Activated CD8-positive, alpha-beta memory T cell treated with anti-CD3 and anti-CD28 coated beads for 1 hour (primary cell): ENCODE data around the gene PDZD2.

Source experiments
- DNase-seq, 2 donors: peaks; one replicate each; pipeline ENCODE4 v3.0.0-alpha.2; 2020; ENCODE audit warnings: low read depth in 1 of 2; ENCODE audit errors: extremely low read depth in 1 of 2

The PDZD2 gene

GRCh38 chr5:31637851-31638250 lies 1.1 kb upstream of the PDZD2 start:
- DNase-seq: no peak

DNA sequence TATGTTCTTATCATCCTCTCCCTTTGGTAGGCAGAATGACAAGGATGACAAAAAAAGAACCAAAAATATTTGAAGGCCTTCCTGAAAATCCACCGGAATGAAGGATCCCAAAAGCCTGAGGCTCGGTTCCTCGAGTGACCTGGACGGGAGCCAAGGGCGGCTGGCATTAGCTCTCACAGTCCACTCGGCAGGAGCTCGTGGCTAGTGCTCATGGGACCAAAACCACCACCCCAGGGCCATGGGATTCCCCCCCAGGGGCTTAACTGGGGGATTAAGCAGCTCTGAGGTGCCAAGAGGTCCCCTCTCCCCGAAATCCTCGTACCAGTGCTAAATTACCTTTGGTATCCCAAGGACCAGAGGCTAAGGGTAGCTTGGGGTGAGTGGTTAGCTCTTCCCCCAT lies 586 bp upstream of the PDZD2 start:
- no peak for DNase-seq

GRCh38 chr5:31639481-31640411 lies 815 bp downstream of the PDZD2 start:
- no peak for DNase-seq

- no peak for DNase-seq
Measured at GRCh38 chr5:31640573-31640972, 1.6 kb downstream of the PDZD2 start.

DNA sequence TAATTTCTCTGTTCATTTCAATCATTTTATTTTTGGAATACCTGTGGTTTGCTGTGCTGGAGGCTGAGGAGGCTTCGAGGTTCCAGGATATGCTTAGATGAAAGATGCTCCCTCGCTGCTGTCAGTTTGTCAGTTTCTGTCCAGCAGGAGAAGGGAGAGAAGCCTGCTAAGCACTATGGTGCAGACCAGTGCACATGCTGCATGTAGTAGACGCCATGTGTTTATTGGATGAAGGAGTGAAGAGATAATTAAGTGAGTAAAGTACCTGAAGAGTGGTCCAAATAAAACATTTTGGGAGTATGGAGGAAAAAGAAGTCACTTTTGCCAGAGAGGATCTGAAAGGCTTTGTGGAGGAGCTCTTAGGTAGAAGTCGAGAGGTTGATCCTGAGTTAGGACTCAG lies 2.1 kb downstream of the PDZD2 start:
- DNase-seq: no peak

DNA sequence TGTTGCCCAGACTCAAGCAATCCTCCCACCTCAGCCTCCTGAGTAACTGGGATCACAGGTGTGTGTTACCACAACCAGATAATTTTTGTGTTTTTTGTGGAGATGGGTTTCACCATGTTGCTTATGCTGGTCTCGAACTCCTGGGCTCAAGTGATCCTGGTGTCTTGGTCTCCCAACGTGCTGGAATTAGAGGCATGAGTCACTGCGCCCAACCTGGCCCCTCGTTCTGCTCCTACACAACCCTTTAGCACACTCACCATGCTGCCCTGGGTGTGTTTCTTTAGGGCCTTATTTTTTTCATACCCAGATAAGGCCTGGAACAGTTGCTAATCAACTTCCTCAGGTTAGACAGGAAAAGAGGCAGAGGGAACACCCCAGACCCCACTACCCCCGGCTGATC lies 2.6 kb downstream of the PDZD2 start:
- no peak for DNase-seq

DNA sequence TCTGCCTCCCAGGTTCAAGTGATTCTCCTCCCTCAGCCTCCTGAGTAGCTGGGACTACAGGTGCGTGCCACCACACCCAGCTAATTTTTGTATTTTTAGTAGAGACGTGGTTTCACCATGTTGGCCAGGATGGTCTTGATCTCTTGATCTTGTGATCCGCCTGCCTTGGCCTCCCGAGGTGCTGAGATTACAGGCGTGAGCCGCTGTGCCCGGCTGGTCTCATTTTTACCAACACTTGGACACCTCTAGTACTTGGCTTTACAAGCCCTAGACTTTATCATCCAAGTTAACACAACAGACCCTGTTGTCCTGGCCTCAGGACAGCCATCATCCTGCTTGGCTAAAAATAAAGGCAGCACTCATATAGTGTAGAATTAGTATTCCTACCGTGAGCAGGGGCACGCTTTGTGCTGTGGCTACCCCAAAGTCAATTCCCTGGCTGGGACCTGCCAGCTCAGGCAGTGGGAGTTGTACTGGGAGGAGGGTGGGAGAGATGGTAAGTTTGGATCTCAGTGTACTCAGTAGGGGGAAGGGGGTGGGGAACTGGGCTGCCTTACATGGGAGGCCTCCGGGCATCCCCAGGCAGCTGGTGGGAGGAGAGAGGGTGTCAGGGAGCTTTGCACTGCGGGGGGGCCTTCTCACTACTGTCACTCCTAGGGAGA lies 6.6 kb downstream of the PDZD2 start:
- DNase-seq: no peak

DNA sequence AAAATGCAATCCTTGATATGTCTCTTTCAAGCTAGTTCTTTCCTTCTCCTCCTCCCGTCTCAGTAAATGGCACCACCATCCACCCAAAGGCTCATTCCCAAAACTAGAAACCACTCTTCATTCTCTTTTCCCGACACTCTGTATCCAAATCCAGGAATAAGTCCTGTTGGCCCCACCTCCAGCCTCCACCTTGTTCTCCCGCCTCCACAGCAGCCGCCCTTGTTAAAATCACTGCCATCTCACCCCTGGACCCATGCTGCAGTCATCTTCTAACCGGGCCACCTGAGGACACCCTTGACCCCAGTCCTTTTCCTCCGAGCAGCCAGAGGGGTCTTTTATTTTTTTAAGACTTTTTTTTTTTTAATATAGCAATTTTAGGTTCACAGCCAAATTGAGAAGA lies 9.4 kb downstream of the PDZD2 start:
- DNase-seq: no peak

DNA sequence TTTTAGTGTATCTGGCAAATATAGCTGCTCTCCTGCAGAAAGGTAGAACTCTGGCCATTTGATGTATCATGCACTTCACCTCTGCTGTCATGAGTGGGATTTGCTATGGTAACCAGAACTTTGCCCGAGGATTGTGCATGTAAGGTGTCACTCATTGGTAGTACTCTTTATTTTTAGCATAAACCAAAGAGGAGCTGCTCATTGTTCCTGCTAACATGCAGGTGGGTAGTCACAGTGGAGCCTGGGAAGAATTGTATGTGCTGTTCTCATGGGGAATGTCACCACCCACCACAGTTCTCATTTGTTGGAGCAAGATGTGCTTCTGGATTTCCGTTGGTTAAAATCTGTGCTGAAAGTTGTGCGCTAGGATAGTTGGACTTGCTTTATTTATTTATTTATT lies 12.3 kb downstream of the PDZD2 start:
- no peak for DNase-seq

GRCh38 chr5:31655491-31655890 lies 16.6 kb downstream of the PDZD2 start:
- no peak for DNase-seq

DNA sequence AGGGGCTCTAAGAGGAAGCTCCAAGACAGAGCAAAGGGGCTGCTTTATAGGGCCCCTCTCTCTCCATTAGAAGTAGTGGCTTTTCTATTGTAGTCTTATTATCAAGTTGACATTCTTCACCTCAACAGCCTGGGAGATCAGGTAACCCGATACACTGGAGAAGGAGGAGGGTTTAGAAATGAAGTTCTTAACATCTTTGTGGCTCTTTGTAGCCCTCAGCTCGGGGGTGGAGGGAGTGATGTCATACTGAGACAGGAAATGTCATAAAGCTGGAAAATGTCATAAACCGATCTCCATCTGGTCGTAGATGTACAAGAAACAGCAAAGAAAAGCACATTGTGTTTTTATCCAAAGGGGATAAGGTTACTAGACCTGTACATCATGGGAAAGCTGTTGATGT lies 17.9 kb downstream of the PDZD2 start:
- DNase-seq: no peak

- no peak for DNase-seq
Measured at GRCh38 chr5:31657315-31657979, 18.5 kb downstream of the PDZD2 start.

- DNase-seq: no peak
Measured at GRCh38 chr5:31661257-31661656, 22.3 kb downstream of the PDZD2 start.

DNA sequence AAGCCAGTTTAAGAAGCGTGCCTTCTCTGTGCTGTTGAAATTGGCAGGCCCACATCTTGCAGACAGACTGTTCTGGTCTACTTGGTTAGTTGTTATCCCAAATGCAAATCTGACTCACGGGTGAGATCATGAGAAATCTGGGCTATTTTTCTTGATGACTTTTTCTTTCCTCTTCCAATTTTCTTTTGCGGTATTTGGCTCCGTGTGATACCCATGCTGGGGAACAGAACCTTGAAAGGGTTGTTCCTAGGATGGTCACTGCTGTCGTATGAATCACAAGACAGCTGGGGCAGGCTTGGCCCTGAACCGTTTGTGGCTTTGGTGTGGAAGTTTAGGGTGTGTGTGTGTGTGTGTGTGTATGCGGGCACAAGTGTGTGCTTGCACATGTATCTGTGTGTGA lies 24.6 kb downstream of the PDZD2 start:
- DNase-seq: no peak

GRCh38 chr5:31664566-31664965 lies 25.6 kb downstream of the PDZD2 start:
- DNase-seq: no peak

DNA sequence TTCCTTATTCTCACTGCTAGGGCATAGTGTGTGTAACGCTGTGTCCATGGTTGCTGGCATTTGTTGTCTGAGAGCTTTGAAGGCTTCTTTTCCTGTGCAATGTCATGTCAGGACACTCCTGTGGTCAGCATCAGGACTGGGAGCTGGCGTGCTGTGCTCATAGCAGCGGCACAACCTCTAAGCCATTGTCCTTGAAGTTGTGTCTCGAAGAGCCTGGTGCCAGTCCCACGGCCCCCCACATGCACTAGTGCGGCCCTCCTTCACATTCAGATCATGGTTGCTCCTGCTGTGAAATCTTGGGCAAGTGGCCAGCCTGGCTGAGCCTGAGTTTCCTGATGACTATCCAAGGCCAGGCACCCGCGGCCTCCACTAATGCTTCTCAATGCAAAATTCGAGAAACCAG lies 32.4 kb downstream of the PDZD2 start:
- no peak for DNase-seq

DNA sequence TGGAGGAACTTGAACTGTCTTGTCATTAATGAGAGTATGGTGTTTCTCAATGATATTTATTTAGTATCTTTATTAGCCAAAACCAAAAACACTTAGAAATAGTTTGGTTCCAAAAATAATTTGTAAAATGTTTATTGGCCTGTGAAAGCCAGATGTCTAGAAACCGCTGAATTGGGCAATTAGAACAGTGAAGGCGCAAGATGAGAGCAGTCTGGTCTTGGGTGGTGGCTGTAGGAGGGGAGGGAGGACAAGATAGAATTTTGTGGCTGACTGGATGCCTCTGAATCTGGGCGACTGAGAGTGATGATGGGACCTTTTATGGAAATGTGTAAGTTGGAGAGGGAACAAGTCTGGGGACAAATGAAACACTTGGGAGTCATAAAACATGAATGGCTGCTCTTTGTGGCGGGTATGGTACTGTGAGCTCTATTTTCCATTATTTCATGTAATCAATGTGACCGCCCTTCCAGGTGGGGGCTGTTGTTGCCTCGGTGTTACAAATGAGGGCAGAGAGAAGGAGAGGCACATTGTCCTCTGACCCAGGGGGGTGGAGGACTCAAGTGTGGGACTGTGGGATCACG lies 35.5 kb downstream of the PDZD2 start:
- no peak for DNase-seq

- DNase-seq: no peak
Measured at GRCh38 chr5:31675472-31675871, 36.5 kb downstream of the PDZD2 start.

- DNase-seq: no peak
Measured at GRCh38 chr5:31678180-31678579, 39.2 kb downstream of the PDZD2 start.

- no peak for DNase-seq
Measured at GRCh38 chr5:31680528-31680927, 41.6 kb downstream of the PDZD2 start.

DNA sequence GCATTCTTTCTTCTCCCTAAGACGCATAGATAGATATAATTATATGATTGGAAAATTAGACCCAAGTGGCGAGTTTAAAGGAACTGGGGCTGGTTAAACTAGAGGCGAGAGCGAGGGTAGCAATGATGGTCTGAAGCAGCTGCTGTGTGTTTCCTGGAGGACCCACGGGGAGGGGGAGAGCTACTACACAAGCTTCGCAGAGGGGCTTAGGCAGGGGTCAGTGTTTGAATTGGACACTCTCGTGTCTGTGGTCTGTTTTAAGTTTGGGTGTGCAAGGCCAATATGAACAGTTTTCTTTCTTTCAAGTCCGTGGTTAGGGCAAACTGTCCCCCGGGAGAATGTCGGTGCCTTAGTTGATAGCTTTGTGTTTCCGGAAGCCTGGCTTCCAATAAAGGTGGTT lies 43.1 kb downstream of the PDZD2 start:
- no peak for DNase-seq
